RPMI7951 (cell line): ENCODE measurements around the gene EGFL8. TPM values are rescaled to one million over a fixed set of nuclear protein-coding genes. Genes with fewer than 3 reads are reported as not detected.
A peak's percentile ranks its signal among the peaks of the same experiment; 100 is the strongest.
"Not testable (repeated sequence)": the region's sequence is repeated elsewhere in the genome, so short reads cannot be mapped to it uniquely, and the experiment has no call there.

Experiments
- DNase-seq: peaks from one replicate; pipeline ENCODE4 v3.0.0-alpha.2; 2012; ENCODE audit warnings: low read depth
- total RNA-seq: library from RNA; depleted of rRNA; stranded (reverse); fragments of >200 nt; shearing (Covaris generic); gene quantifications from 2 replicates; pipeline ENCODE4 v1.2.3, GENCODE V29; 2014

Gene EGFL8
- total RNA-seq, 1 experiment from 2014 or later, result 2.8 TPM

- peak; percentile 89 for DNase-seq
These were observed 31.7 kb downstream of the EGFL8 start for GRCh38 chr6:32195902-32196681.

GRCh38 chr6:32196682-32197616 is 32.6 kb downstream of the EGFL8 start:
- peak; percentile 57 for DNase-seq

- DNase-seq, result no peak
These were observed 33.9 kb downstream of the EGFL8 start for GRCh38 chr6:32198345-32198696.

- DNase-seq, result no peak
These were observed 34.5 kb downstream of the EGFL8 start for GRCh38 chr6:32198866-32199265.

GRCh38 chr6:32200711-32201475 is 36.5 kb downstream of the EGFL8 start:
- DNase-seq, result no peak

GRCh38 chr6:32202186-32202585 is 37.8 kb downstream of the EGFL8 start:
- DNase-seq, result no peak

- no peak for DNase-seq
These were observed 39.3 kb downstream of the EGFL8 start for GRCh38 chr6:32203426-32204267.

- DNase-seq, result no peak
These were observed 39.9 kb downstream of the EGFL8 start for GRCh38 chr6:32204268-32204715.

- no peak for DNase-seq
These were observed 44.6 kb downstream of the EGFL8 start for GRCh38 chr6:32208996-32209395.

- DNase-seq, result no peak
These were observed 45.8 kb downstream of the EGFL8 start for GRCh38 chr6:32210191-32210601.

- DNase-seq, result not testable (repeated sequence)
These were observed 47.0 kb downstream of the EGFL8 start for GRCh38 chr6:32211432-32211831.

GRCh38 chr6:32212076-32212760 is 47.8 kb downstream of the EGFL8 start:
- no peak for DNase-seq

- DNase-seq, result no peak
These were observed 49.3 kb downstream of the EGFL8 start for GRCh38 chr6:32213649-32214048.

- DNase-seq, result no peak
These were observed 49.7 kb downstream of the EGFL8 start for GRCh38 chr6:32214126-32214525.

GRCh38 chr6:32215617-32216016 is 51.2 kb downstream of the EGFL8 start:
- DNase-seq, result no peak

GRCh38 chr6:32216285-32216684 is 51.9 kb downstream of the EGFL8 start:
- no peak for DNase-seq

GRCh38 chr6:32216998-32217397 is 52.6 kb downstream of the EGFL8 start:
- no peak for DNase-seq
